H1 (cell line): Measurements from ENCODE around the gene DSG2. TPM values are rescaled to one million over a fixed set of nuclear protein-coding genes. Genes with fewer than 3 reads are reported as not detected.

Experiments used
- CTCF ChIA-PET: fragments of 300-600 bp; sonication (Branson Sonifier 250); formaldehyde crosslinking; loops from one replicate; lab custom pipeline; 2021; ENCODE audit not compliant: partially characterized antibody; lab: Charles Lee
- POLR2A ChIA-PET: fragments of 300-600 bp; sonication (Branson Sonifier 250); formaldehyde crosslinking; loops from one replicate; lab custom pipeline; 2021; ENCODE audit warnings: inconsistent platforms; ENCODE audit not compliant: partially characterized antibody; lab: Charles Lee
- DNase-seq, 2 experiments: peaks; one replicate each; pipeline versions ENCODE4 v3.0.0 to v3.0.0-alpha.2; 2010 to 2022; ENCODE audit warnings: low spot score in 2 of 2, low read depth in 1 of 2, mixed read lengths in 1 of 2
- FAIRE-seq: peaks from 2 replicates; lab custom pipeline; 2011; peaks lifted over from hg19 to GRCh38; lab: Jason Lieb, UNC
- H2AFZ ChIP-seq: 2 replicates; pipeline ENCODE4 v1.8.1; 2012; ENCODE audit warnings: low read length, inconsistent platforms
- H2AK5ac ChIP-seq: 2 replicates; pipeline ENCODE4 v1.6.1; 2013; ENCODE audit warnings: low read depth, low read length
- H2BK120ac ChIP-seq: replicated peaks from 2 replicates; pipeline ENCODE3; 2013; ENCODE audit warnings: low read depth, low read length, inconsistent platforms
- H2BK12ac ChIP-seq: 2 replicates; pipeline ENCODE4 v1.6.1; 2013; ENCODE audit warnings: low read depth, low read length
- H2BK15ac ChIP-seq: 2 replicates; pipeline ENCODE4 v1.6.1; 2013; ENCODE audit warnings: low read length
- H2BK20ac ChIP-seq: 2 replicates; pipeline ENCODE4 v1.6.1; 2013; ENCODE audit warnings: low read length
- H2BK5ac ChIP-seq: 2 replicates; pipeline ENCODE4 v1.6.1; 2013; ENCODE audit warnings: low read depth, low read length
- H3K14ac ChIP-seq: 2 replicates; pipeline ENCODE4 v1.6.1; 2013; ENCODE audit warnings: inconsistent platforms; ENCODE audit not compliant: insufficient read length
- H3K18ac ChIP-seq: 2 replicates; pipeline ENCODE4 v1.6.1; 2013; ENCODE audit warnings: low read length; ENCODE audit errors: extremely low read depth
- H3K23ac ChIP-seq: 2 replicates; pipeline ENCODE4 v1.6.1; 2013; ENCODE audit warnings: inconsistent platforms; ENCODE audit not compliant: insufficient read length
- H3K23me2 ChIP-seq: 2 replicates; pipeline ENCODE4 v1.6.1; 2013; ENCODE audit warnings: low read depth, low read length
- H3K27ac ChIP-seq: 2 replicates; pipeline ENCODE4 v1.6.1; 2011; ENCODE audit warnings: low read depth, low read length, inconsistent platforms
- H3K27me3 ChIP-seq, 4 experiments: replicated peaks in 1 of 4; 1 replicate in 1 of 4; 2 replicates in 3 of 4; pipeline versions ENCODE4 v1.6.1 to v1.8.1; 2011 to 2013; ENCODE audit warnings: low read length in 3 of 4, mild to moderate bottlenecking in 3 of 4, inconsistent platforms in 2 of 4, mixed read lengths in 2 of 4, moderate library complexity in 1 of 4; ENCODE audit not compliant: control insufficient read depth in 3 of 4, insufficient read depth in 3 of 4; ENCODE audit errors: extremely low read depth in 1 of 4
- H3K36me3 ChIP-seq, 4 experiments: 2 replicates each; pipeline versions ENCODE4 v1.6.1 to v1.8.1; 2011 to 2013; ENCODE audit warnings: mild to moderate bottlenecking in 4 of 4, low read length in 3 of 4, moderate library complexity in 2 of 4, control low read depth in 1 of 4, inconsistent platforms in 1 of 4; ENCODE audit not compliant: insufficient read depth in 4 of 4, control insufficient read depth in 2 of 4
- H3K4ac ChIP-seq: replicated peaks from 2 replicates; pipeline ENCODE3; 2013; ENCODE audit warnings: low read length, low read depth, mixed read lengths, inconsistent platforms; ENCODE audit not compliant: insufficient read length
- H3K4me1 ChIP-seq, 4 experiments: replicated peaks in 1 of 4; 1 replicate in 1 of 4; 2 replicates in 3 of 4; pipeline versions ENCODE4 v1.6.1 to v1.8.1; 2011 to 2013; ENCODE audit warnings: low read length in 3 of 4, inconsistent platforms in 2 of 4, mixed read lengths in 1 of 4; ENCODE audit not compliant: insufficient read depth in 4 of 4, control insufficient read depth in 3 of 4
- H3K4me2 ChIP-seq, 2 experiments: 2 replicates each; pipeline versions ENCODE4 v1.6.1 to v1.8.1; 2011 to 2013; ENCODE audit warnings: low read depth in 2 of 2, low read length in 2 of 2, control low read depth in 1 of 2, inconsistent platforms in 1 of 2, mild to moderate bottlenecking in 1 of 2; ENCODE audit not compliant: insufficient read depth in 1 of 2
- H3K4me3 ChIP-seq, 4 experiments: fragments of 200-600, 300-600 bp in 1 of 4; sonication (generic), shearing (Covaris generic), sonication (Bioruptor Twin) in 1 of 4; 2 replicates each; pipeline versions ENCODE4 v1.5.1 to v1.8.1; 2011 to 2016; ENCODE audit warnings: low read length in 4 of 4, low read depth in 3 of 4, control low read depth in 2 of 4, inconsistent platforms in 2 of 4, mild to moderate bottlenecking in 2 of 4, mixed read lengths in 1 of 4, moderate library complexity in 1 of 4; ENCODE audit not compliant: insufficient read depth in 2 of 4; ENCODE audit errors: extremely low read depth in 1 of 4
- H3K56ac ChIP-seq: replicated peaks from 2 replicates; pipeline ENCODE3; 2013; ENCODE audit warnings: low read depth, mild to moderate bottlenecking, mixed read lengths, low read length, inconsistent platforms; ENCODE audit not compliant: insufficient read length
- H3K79me1 ChIP-seq: 2 replicates; pipeline ENCODE4 v1.6.1; 2013; ENCODE audit warnings: low read depth, low read length, control low read depth
- H3K79me2 ChIP-seq, 2 experiments: 2 replicates each; pipeline versions ENCODE4 v1.6.1 to v1.8.1; 2012 to 2013; ENCODE audit warnings: low read length in 2 of 2, mild to moderate bottlenecking in 2 of 2, inconsistent platforms in 1 of 2; ENCODE audit not compliant: insufficient read depth in 2 of 2, control insufficient read depth in 1 of 2
- H3K9ac ChIP-seq, 4 experiments: replicated peaks in 1 of 4; 1 replicate in 1 of 4; 2 replicates in 3 of 4; pipeline versions ENCODE4 v1.6.1 to v1.8.1; 2011 to 2013; ENCODE audit warnings: low read depth in 3 of 4, low read length in 3 of 4, control low read depth in 2 of 4, mild to moderate bottlenecking in 2 of 4, moderate library complexity in 2 of 4, inconsistent platforms in 1 of 4; ENCODE audit errors: extremely low read depth in 1 of 4
- H3K9me3 ChIP-seq, 2 experiments: 2 replicates each; pipeline versions ENCODE4 v1.6.1 to v1.8.1; 2012 to 2013; ENCODE audit warnings: mild to moderate bottlenecking in 2 of 2, moderate library complexity in 2 of 2, control low read depth in 1 of 2, inconsistent platforms in 1 of 2, low read depth in 1 of 2, low read length in 1 of 2, mixed read lengths in 1 of 2; ENCODE audit not compliant: insufficient read depth in 2 of 2
- H4K20me1 ChIP-seq, 2 experiments: replicated peaks in 1 of 2; 2 replicates each; pipeline versions ENCODE3 to v1.8.1; 2011 to 2013; ENCODE audit warnings: inconsistent platforms in 2 of 2, low read length in 2 of 2, mild to moderate bottlenecking in 1 of 2; ENCODE audit not compliant: insufficient read depth in 2 of 2, control insufficient read depth in 1 of 2
- H4K5ac ChIP-seq: 2 replicates; pipeline ENCODE4 v1.6.1; 2013; ENCODE audit warnings: low read length, low read depth, mixed read lengths, inconsistent platforms; ENCODE audit not compliant: insufficient read length
- H4K8ac ChIP-seq: 2 replicates; pipeline ENCODE4 v1.8.0; 2013; ENCODE audit warnings: mild to moderate bottlenecking, moderate library complexity, low read length, inconsistent platforms; ENCODE audit not compliant: insufficient read depth; ENCODE audit errors: extremely low read depth
- H4K91ac ChIP-seq: replicated peaks from 2 replicates; pipeline ENCODE3; 2013; ENCODE audit warnings: low read length, mixed read lengths, inconsistent platforms; ENCODE audit not compliant: insufficient read length
- MAX ChIP-seq: IDR thresholded peaks from 2 replicates; pipeline ENCODE4 v1.6.1; 2012; ENCODE audit warnings: inconsistent platforms
- SIN3A ChIP-seq, 2 experiments: IDR thresholded peaks in 1 of 2; conservative IDR thresholded peaks in 1 of 2; 2 replicates each; pipeline ENCODE4 v1.6.1; 2011 to 2012; ENCODE audit warnings: low read length in 2 of 2, improper control_type of control experiment in 1 of 2, low read depth in 1 of 2, mild to moderate bottlenecking in 1 of 2
- SP2 ChIP-seq: IDR thresholded peaks from 2 replicates; pipeline ENCODE4 v1.6.1; 2012; ENCODE audit warnings: mild to moderate bottlenecking, low read length, inconsistent platforms
- SRF ChIP-seq: IDR thresholded peaks from 2 replicates; pipeline ENCODE4 v1.6.1; 2011; ENCODE audit warnings: mild to moderate bottlenecking, low read depth, low read length, moderate library complexity
- TBP ChIP-seq: IDR thresholded peaks from 2 replicates; pipeline ENCODE4 v1.6.1; 2011; ENCODE audit warnings: low read depth, low read length, improper control_type of control experiment
- USF2 ChIP-seq: IDR thresholded peaks from 2 replicates; pipeline ENCODE4 v1.6.1; 2011; ENCODE audit warnings: low read length, improper control_type of control experiment
- WGBS, 2 experiments: shearing (Covaris generic) in 1 of 2; methylation state at CpG; one replicate each; pipeline versions ENCODE4 v1.1.6 to v1.1.7; 2013 to 2015; ENCODE audit warnings: low lambda C conversion rate in 2 of 2, mixed read lengths in 2 of 2, inconsistent platforms in 1 of 2, low coverage in 1 of 2, missing lambda C conversion rate in 1 of 2; ENCODE audit not compliant: insufficient replicate concordance in 2 of 2, insufficient coverage in 1 of 2, insufficient read length in 1 of 2; ENCODE audit errors: extremely low coverage in 1 of 2, missing lambda C conversion rate in 1 of 2; 5-methylcytosine and 5-hydroxymethylcytosine counted together
- polyA plus RNA-seq, 7 experiments: library from polyadenylated mRNA; depleted of rRNA in 3 of 7; stranded (reverse) in 5 of 7; unstranded in 2 of 7; fragments of >200 nt in 5 of 7; fragments of 200-250 nt in 2 of 7; gene quantifications; 1 replicate in 5 of 7; 2 replicates in 1 of 7; 4 replicates in 1 of 7; pipeline versions ENCODE4 v1.2.1 to v1.2.3, GENCODE V29; 2011 to 2013; ENCODE audit warnings: missing spikeins in 2 of 7, mixed read lengths in 2 of 7
- total RNA-seq: library from RNA; stranded (reverse); fragmentation: NEBNext Ultra II Directional; extraction: Animal tissue kit (Norgen Biotek cat#: 25700); gene quantifications from 2 replicates; pipeline ENCODE4 v1.2.1, GENCODE V29; 2021
- TF ChIP-seq, protein P1 (sequence below): IDR thresholded peaks from 2 replicates; pipeline ENCODE4 v1.6.1; 2012; ENCODE audit warnings: low read length, inconsistent platforms

Gene DSG2
- total and polyA plus RNA-seq, 2 of the 8 experiments (the other 6 are each of a cell fraction or from before 2014, with no cell fraction given), result 60.1 to 144 TPM

DNA sequence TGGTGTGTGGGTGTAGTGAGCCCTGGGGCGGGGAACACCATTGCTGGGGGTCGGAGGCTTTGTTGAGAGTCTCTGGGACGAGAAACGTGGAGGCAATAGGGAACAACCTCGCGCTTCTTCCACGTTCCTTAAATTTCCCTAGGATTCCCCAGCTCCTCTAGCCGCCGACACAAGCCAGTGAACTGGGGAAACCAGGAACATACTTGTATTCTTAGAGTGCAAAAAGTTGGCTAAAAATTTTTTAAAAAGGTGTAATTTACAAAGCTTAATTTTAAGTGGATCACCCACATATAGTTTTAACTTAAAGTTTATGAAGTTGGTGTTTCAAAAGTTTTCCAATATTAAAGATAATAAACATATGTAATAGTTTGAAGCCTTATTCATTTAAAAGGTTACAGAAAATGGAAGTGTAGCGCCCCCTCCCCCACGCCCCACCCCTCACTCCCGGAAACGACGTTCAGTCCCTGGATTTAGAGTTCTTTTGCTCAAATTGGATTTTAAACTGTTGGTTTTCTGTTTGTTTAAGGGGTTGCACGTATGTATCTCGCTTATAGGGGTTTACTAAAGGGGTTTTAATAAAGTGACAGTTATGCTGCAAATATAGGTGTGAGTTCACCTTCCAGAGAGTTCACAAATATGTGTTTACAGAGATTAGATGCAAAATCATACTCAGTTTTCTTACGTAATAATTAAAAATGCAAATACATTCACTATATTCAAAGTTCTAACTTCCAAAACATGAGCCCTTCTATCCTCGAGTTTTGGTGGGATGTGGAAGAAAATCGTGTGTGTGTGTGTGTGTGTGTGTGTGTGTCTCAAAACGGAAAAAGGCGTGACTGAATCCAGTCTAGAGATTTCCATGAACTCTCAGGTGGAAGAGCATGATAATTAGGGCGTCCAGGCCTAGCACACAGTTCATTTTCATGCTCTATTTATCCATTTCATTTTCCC lies 872 bp downstream of the DSG2 start:
- Histone ChIP-seq H3K4me3 (peak overlapping the region; percentile 72 to 100 (median 83)), H4K8ac (peak overlapping the region; percentile 97), H2BK15ac (no peak overlapping the region), H3K23ac (peak overlapping the region; percentile 98), H3K23me2 (peaks cover 6% of the 10 kb centered on the region; the same call in 1 of the 2 replicates), H2BK20ac (no peak overlapping the region), H3K36me3 (peaks cover 0 to 2% (median 0%) of the 10 kb centered on the region in 4 experiments; a peak in 1 of 8 replicates), H3K27ac (peak overlapping the region; percentile 94), H3K14ac (peak overlapping the region; percentile 94), H4K5ac (peak overlapping the region; percentile 93), H2BK12ac (0 out of 2 replicates have a peak overlapping the region, but pooled peaks have one; percentile 22), H3K79me1 (peaks cover 7% of the 10 kb centered on the region), H3K4me2 (peak overlapping the region; percentile 73 to 96), H2BK120ac (peak overlapping the region; percentile 85), H3K9me3 (no peaks in the 10 kb centered on the region), H3K79me2 (peaks cover 15 to 52% of the 10 kb centered on the region in 2 experiments), H4K91ac (peak overlapping the region; percentile 72), H2AFZ (no peak overlapping the region), H2BK5ac (peak overlapping the region; percentile 87), H2AK5ac (no peak overlapping the region), H3K27me3 (no peaks in the 10 kb centered on the region), H3K18ac (peak overlapping the region; percentile 86), H3K4ac (no peak overlapping the region), H3K9ac (peak overlapping the region; percentile 88 to 99 (median 94)), H3K56ac (peak overlapping the region; percentile 95), H3K4me1 (peaks cover 2 to 10% (median 5%) of the 10 kb centered on the region in 4 experiments; a peak in 5 of 7 replicates), H4K20me1 (peaks cover 4 to 5% of the 10 kb centered on the region in 2 experiments)
- no peak for DNase-seq
- ChIA-PET CTCF (interaction anchor here (0.6 to 2.6 kb wide), 4 partner anchors 11 to 354 kb away, joined by 4 to 12 read pairs (median 4); no protein-coding TSS in a partner anchor), POLR2A (interaction anchor here (0.7 kb wide), 1 partner anchor 272 kb away, joined by 3 read pairs; no protein-coding TSS in a partner anchor)
- 7% methylated on average over 22 of the region's 22 CpGs; no CpG with 5 or more reads in 1 of the 2 experiments for WGBS, 2 experiments
- FAIRE-seq, result no peak
- TF ChIP-seq SP2 (no peak), SIN3A (conservative IDR thresholded peaks at IDR 0.05 in 1 of 2, IDR thresholded peaks at IDR 0.05 in 1 of 2; ENCODE audit: low read depth in 1 of 2, low read length in 2 of 2) (no peak), SRF (no peak), USF2 (no peak), MAX (no peak), TBP (no peak)
- TF ChIP-seq, protein P1, sequence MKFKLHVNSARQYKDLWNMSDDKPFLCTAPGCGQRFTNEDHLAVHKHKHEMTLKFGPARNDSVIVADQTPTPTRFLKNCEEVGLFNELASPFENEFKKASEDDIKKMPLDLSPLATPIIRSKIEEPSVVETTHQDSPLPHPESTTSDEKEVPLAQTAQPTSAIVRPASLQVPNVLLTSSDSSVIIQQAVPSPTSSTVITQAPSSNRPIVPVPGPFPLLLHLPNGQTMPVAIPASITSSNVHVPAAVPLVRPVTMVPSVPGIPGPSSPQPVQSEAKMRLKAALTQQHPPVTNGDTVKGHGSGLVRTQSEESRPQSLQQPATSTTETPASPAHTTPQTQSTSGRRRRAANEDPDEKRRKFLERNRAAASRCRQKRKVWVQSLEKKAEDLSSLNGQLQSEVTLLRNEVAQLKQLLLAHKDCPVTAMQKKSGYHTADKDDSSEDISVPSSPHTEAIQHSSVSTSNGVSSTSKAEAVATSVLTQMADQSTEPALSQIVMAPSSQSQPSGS, result no peak
